ENCODE measurements around the gene FNBP1.

- TF ChIP-seq, protein P1, sequence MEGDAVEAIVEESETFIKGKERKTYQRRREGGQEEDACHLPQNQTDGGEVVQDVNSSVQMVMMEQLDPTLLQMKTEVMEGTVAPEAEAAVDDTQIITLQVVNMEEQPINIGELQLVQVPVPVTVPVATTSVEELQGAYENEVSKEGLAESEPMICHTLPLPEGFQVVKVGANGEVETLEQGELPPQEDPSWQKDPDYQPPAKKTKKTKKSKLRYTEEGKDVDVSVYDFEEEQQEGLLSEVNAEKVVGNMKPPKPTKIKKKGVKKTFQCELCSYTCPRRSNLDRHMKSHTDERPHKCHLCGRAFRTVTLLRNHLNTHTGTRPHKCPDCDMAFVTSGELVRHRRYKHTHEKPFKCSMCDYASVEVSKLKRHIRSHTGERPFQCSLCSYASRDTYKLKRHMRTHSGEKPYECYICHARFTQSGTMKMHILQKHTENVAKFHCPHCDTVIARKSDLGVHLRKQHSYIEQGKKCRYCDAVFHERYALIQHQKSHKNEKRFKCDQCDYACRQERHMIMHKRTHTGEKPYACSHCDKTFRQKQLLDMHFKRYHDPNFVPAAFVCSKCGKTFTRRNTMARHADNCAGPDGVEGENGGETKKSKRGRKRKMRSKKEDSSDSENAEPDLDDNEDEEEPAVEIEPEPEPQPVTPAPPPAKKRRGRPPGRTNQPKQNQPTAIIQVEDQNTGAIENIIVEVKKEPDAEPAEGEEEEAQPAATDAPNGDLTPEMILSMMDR (IDR thresholded peaks at IDR 0.05; ENCODE audit: insufficient read depth, low read length, poor library complexity, severe bottlenecking), result no peak
- TF ChIP-seq EZH2phosphoT487 (conservative IDR thresholded peaks at IDR 0.05; ENCODE audit: low read length), result no peak
These were observed 18.9 kb downstream of the FNBP1 start for GRCh38 chr9:130023994-130024596.
